Stimulated activated CD4-positive, alpha-beta T cell treated with anti-CD3 and anti-CD28 coated beads, Interleukin-1b, Interleukin-23, amount 100 ng/mL, for 4 hours (primary cell): ENCODE results near the gene SHROOM3.

ENCODE experiments used
- DNase-seq, 2 donors: peaks; one replicate each; pipeline ENCODE4 v3.0.0-alpha.2; 2020; ENCODE audit warnings: low read depth in 2 of 2

Gene SHROOM3

GRCh38 chr4:76624931-76625715 lies 190.1 kb downstream of the SHROOM3 start:
- no peak for DNase-seq

- no peak for DNase-seq
These were observed 191.8 kb downstream of the SHROOM3 start for GRCh38 chr4:76626686-76627465.

- DNase-seq, result no peak
These were observed 193.2 kb downstream of the SHROOM3 start for GRCh38 chr4:76628251-76628650.

GRCh38 chr4:76630741-76631140 lies 195.7 kb downstream of the SHROOM3 start:
- DNase-seq, result no peak

- no peak for DNase-seq
These were observed 199.2 kb downstream of the SHROOM3 start for GRCh38 chr4:76634220-76634619.

GRCh38 chr4:76637712-76638361 lies 202.8 kb downstream of the SHROOM3 start:
- no peak for DNase-seq

GRCh38 chr4:76639288-76639687 lies 204.3 kb downstream of the SHROOM3 start:
- DNase-seq, result no peak

GRCh38 chr4:76640353-76640910 lies 205.4 kb downstream of the SHROOM3 start:
- DNase-seq, result no peak

- DNase-seq, result no peak
These were observed 206.3 kb downstream of the SHROOM3 start for GRCh38 chr4:76641351-76641750.

GRCh38 chr4:76641758-76642157 lies 206.7 kb downstream of the SHROOM3 start:
- DNase-seq, result no peak

- DNase-seq, result no peak
These were observed 209.9 kb downstream of the SHROOM3 start for GRCh38 chr4:76644831-76645485.

- DNase-seq, result no peak
These were observed 214.1 kb downstream of the SHROOM3 start for GRCh38 chr4:76649086-76649485.

GRCh38 chr4:76651616-76652015 lies 216.6 kb downstream of the SHROOM3 start:
- no peak for DNase-seq

GRCh38 chr4:76652389-76652788 lies 217.4 kb downstream of the SHROOM3 start:
- DNase-seq, result no peak

- DNase-seq, result no peak
These were observed 219.1 kb downstream of the SHROOM3 start for GRCh38 chr4:76654084-76654483.

GRCh38 chr4:76654791-76655190 lies 219.8 kb downstream of the SHROOM3 start:
- no peak for DNase-seq

- DNase-seq, result no peak
These were observed 220.8 kb downstream of the SHROOM3 start for GRCh38 chr4:76655566-76656479.

GRCh38 chr4:76657443-76657842 lies 222.4 kb downstream of the SHROOM3 start:
- no peak for DNase-seq

- no peak for DNase-seq
These were observed 223.4 kb downstream of the SHROOM3 start for GRCh38 chr4:76658231-76659102.

GRCh38 chr4:76659103-76659490 lies 224.1 kb downstream of the SHROOM3 start:
- DNase-seq, result no peak
